ENCODE measurements around the gene MUC5AC.

- TF ChIP-seq, protein P1, sequence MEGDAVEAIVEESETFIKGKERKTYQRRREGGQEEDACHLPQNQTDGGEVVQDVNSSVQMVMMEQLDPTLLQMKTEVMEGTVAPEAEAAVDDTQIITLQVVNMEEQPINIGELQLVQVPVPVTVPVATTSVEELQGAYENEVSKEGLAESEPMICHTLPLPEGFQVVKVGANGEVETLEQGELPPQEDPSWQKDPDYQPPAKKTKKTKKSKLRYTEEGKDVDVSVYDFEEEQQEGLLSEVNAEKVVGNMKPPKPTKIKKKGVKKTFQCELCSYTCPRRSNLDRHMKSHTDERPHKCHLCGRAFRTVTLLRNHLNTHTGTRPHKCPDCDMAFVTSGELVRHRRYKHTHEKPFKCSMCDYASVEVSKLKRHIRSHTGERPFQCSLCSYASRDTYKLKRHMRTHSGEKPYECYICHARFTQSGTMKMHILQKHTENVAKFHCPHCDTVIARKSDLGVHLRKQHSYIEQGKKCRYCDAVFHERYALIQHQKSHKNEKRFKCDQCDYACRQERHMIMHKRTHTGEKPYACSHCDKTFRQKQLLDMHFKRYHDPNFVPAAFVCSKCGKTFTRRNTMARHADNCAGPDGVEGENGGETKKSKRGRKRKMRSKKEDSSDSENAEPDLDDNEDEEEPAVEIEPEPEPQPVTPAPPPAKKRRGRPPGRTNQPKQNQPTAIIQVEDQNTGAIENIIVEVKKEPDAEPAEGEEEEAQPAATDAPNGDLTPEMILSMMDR (IDR thresholded peaks at IDR 0.05) = no peak
- no peak for TF ChIP-seq ZFX (IDR thresholded peaks at IDR 0.05; ENCODE audit: borderline replicate concordance)
Observed at GRCh38 chr11:1120532-1121330, 37.0 kb upstream of the MUC5AC start.
